Karpas-422 (cell line): ENCODE data around the gene DEAF1. TPM values are rescaled to one million over a fixed set of nuclear protein-coding genes. Genes with fewer than 3 reads are reported as not detected.

Source experiments
- DNase-seq: peaks from one replicate; pipeline ENCODE4 v3.0.0-alpha.2; 2015
- H2AFZ ChIP-seq: fragments of 200-600 bp; sonication (generic); 2 replicates; pipeline ENCODE4 v1.6.1; 2014; ENCODE audit warnings: antibody characterized with exemption, low read length, mixed read lengths
- H3K27ac ChIP-seq: fragments of 200-600 bp; sonication (generic); 2 replicates; pipeline ENCODE4 v1.5.1; 2014; ENCODE audit warnings: mild to moderate bottlenecking, low read length, moderate library complexity
- H3K27me3 ChIP-seq: fragments of 200-600 bp; sonication (generic); 2 replicates; pipeline ENCODE4 v1.6.1; 2014; ENCODE audit warnings: low read length, mixed read lengths
- H3K36me3 ChIP-seq: fragments of 200-600 bp; sonication (generic); 2 replicates; pipeline ENCODE4 v1.6.1; 2014; ENCODE audit warnings: low read length, mixed read lengths; ENCODE audit not compliant: insufficient read depth
- H3K4me1 ChIP-seq: fragments of 200-600 bp; sonication (generic); 2 replicates; pipeline ENCODE4 v1.6.1; 2014; ENCODE audit warnings: mild to moderate bottlenecking, low read length, mixed read lengths
- H3K4me2 ChIP-seq: fragments of 200-600 bp; sonication (generic); 2 replicates; pipeline ENCODE4 v1.6.1; 2014; ENCODE audit warnings: low read length, low read depth, mild to moderate bottlenecking; ENCODE audit not compliant: poor library complexity, severe bottlenecking
- H3K4me3 ChIP-seq: fragments of 200-600 bp; sonication (generic); 2 replicates; pipeline ENCODE4 v1.5.1; 2014; ENCODE audit warnings: mild to moderate bottlenecking, antibody characterized with exemption, low read length, mixed read lengths
- H3K79me2 ChIP-seq: fragments of 200-600 bp; sonication (generic); 2 replicates; pipeline ENCODE4 v1.6.1; 2014; ENCODE audit warnings: mild to moderate bottlenecking, low read length, mixed read lengths
- H3K9ac ChIP-seq: fragments of 200-600 bp; sonication (generic); 2 replicates; pipeline ENCODE4 v1.6.0; 2014; ENCODE audit warnings: low read length
- H3K9me2 ChIP-seq: fragments of 200-600 bp; sonication (generic), shearing (Covaris generic); replicated peaks from 2 replicates; pipeline ENCODE4 v1.6.0; 2014; ENCODE audit warnings: mild to moderate bottlenecking, low read length, moderate library complexity; ENCODE audit not compliant: insufficient read depth
- H3K9me3 ChIP-seq: fragments of 300-700, 200-600 bp; sonication (generic); 2 replicates; pipeline ENCODE4 v1.6.1; 2014; ENCODE audit warnings: low read length, mixed read lengths
- H4K20me1 ChIP-seq: fragments of 200-600 bp; sonication (generic); 2 replicates; pipeline ENCODE4 v1.6.1; 2014; ENCODE audit warnings: mild to moderate bottlenecking, antibody characterized with exemption, low read length, low read depth; ENCODE audit not compliant: insufficient read depth
- total RNA-seq: library from RNA; depleted of rRNA; stranded (reverse); fragments of >200 nt; shearing (Covaris generic); gene quantifications from 2 replicates; pipeline ENCODE4 v1.2.3, GENCODE V29; 2014; ENCODE audit warnings: low replicate concordance

The DEAF1 gene
- total RNA-seq, 1 experiment from 2014 or later: 35.9 TPM

DNA sequence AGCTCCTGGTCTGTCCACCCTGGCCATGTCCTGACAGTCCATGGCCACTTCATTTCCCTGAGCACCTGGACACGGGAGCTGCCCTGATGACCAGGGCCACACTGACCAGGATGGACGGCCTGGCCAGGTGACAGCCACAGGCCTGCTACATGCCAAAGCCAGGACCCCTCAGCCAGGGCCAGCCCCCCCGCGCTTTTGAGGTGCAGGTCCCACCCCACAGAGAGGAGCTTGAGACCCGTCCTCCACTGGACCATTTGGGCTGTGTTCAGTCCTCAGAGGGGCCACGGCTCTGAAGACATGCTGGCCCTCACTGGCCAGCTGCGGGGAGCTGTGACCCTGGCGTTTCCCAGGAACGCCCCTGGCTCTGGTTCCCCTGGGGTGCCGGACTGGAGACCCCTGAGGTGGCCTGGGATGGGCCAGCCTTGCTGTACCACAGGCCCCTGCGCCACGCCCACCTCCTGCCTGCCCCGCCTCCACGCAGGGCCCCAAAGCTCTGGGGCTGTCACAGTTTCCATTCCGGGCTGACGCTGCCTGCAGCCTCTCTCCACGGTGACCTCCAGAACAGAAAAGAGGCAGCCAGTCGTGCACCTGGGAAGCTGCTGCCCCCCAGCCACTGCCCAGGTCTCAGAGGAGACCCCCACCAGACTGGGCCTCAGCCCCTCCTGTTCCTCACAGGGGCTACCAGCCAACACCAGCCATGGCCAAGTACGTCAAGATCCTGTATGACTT, 29.2 kb upstream of the DEAF1 start:
- Histone ChIP-seq H3K4me1 (peaks cover 39% of the 10 kb centered on the region), H3K9me2 (no peaks in the 10 kb centered on the region), H3K27me3 (no peaks in the 10 kb centered on the region), H4K20me1 (peaks cover 11% of the 10 kb centered on the region; the same call in 1 of the 2 replicates), H2AFZ (no peak overlapping the region), H3K4me2 (no peak overlapping the region), H3K79me2 (no peaks in the 10 kb centered on the region), H3K27ac (no peak overlapping the region), H3K9me3 (no peaks in the 10 kb centered on the region), H3K9ac (no peak overlapping the region), H3K4me3 (no peak overlapping the region), H3K36me3 (no peaks in the 10 kb centered on the region)
- peak; percentile 66 for DNase-seq

DNA sequence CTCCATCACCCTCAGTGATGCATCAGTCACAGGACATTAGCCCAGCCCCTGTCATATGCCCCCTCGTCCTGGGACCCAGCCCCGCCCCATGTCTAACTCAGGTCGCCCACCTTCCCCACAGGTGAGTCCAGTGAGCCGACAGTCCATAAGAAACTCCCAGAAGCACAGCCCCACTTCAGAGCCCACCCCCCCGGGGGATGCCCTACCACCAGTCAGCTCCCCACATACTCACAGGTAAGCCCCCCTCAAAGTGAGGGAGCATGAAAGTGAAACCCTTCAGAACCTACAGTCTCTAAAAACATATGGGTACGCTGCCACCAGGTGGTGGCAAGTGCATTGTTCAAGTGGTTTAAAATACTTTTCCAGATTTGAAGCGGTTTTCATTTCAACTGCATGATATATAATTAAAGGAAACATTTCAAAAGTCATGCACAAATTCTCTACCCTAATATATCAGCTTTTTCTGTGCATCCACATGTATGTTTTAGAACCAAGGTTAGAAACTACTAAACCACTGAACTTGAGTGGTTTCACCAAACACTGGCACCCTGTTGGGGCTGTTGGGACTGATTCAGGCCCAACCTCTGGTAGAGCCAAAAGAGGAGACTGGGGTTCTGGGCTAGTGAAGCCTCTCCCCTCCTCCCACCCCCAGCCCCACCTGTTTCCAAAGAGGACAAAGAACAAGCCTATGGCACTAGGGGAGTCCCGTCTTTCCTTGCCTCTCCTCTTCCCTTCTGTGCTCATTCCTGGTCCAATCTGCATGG, 28.3 kb upstream of the DEAF1 start:
- no peaks in the 10 kb centered on the region for H3K36me3 ChIP-seq
- H3K9me2 ChIP-seq: no peaks in the 10 kb centered on the region
- peak overlapping the region; percentile 21 for H3K4me2 ChIP-seq
- H3K79me2 ChIP-seq: no peaks in the 10 kb centered on the region
- peaks cover 36% of the 10 kb centered on the region for H3K4me1 ChIP-seq
- DNase-seq: peak; percentile 83
- no peak overlapping the region for H3K9ac ChIP-seq
- H3K4me3 ChIP-seq: no peak overlapping the region
- H2AFZ ChIP-seq: no peak overlapping the region
- H3K9me3 ChIP-seq: no peaks in the 10 kb centered on the region
- no peaks in the 10 kb centered on the region for H3K27me3 ChIP-seq
- peaks cover 11% of the 10 kb centered on the region; the same call in 1 of the 2 replicates for H4K20me1 ChIP-seq
- H3K27ac ChIP-seq: no peak overlapping the region

DNA sequence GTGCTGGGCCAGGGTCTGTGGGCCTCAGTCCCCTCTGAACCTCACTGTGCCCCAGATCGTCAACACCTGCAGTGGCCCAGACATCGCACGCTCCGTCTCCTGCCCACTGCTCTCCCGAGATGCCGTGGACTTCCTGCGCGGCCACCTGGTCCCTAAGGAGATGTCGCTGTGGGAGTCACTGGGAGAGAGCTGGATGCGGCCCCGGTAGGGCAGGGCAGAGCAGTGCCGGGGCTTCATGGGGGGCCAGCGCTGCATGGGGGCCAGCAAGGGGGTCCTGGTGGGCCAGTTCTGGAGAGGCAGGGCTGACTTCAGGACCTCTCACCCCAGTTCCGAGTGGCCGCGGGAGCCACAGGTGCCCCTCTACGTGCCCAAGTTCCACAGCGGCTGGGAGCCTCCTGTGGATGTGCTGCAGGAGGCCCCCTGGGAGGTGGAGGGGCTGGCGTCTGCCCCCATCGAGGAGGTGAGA, 27.4 kb upstream of the DEAF1 start:
- H3K79me2 ChIP-seq: no peaks in the 10 kb centered on the region
- H3K36me3 ChIP-seq: no peaks in the 10 kb centered on the region
- H3K4me3 ChIP-seq: no peak overlapping the region
- H3K27ac ChIP-seq: no peak overlapping the region
- no peak overlapping the region for H3K9ac ChIP-seq
- H4K20me1 ChIP-seq: peaks cover 8% of the 10 kb centered on the region; the same call in 1 of the 2 replicates
- peaks cover 36% of the 10 kb centered on the region for H3K4me1 ChIP-seq
- no peak for DNase-seq
- no peaks in the 10 kb centered on the region for H3K9me3 ChIP-seq
- no peak overlapping the region for H2AFZ ChIP-seq
- H3K27me3 ChIP-seq: no peaks in the 10 kb centered on the region
- H3K4me2 ChIP-seq: peak overlapping the region; percentile 39
- no peaks in the 10 kb centered on the region for H3K9me2 ChIP-seq

DNA sequence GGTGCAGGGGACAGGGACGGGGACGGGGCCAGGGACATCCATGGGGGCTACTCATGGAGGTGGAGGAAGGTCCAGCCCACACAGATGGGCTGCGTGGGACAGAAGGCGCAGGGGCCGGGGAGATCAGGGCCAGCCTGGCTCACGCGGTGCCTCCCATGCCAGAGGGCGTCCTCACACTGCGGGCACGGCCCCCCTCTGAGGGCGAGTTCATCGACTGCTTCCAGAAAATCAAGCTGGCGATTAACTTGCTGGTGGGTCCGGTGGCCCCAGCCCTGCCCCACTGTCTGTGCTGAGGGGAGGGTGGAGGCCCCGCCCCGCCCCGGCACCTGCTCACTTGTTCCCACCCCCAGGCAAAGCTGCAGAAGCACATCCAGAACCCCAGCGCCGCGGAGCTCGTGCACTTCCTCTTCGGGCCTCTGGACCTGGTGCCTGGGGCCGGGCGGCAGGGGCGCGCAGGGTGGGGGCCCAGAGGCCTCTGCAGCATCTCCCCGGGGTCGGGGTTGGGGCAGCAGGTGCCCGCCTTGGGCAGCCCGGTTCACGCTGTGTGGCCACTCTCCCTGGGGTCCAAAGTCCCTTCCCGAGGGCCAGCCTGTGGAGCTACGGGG, 26.8 kb upstream of the DEAF1 start:
- H4K20me1 ChIP-seq: peaks cover 8% of the 10 kb centered on the region; the same call in 1 of the 2 replicates
- no peak overlapping the region for H3K9ac ChIP-seq
- peak overlapping the region; percentile 39 for H3K4me2 ChIP-seq
- no peaks in the 10 kb centered on the region for H3K27me3 ChIP-seq
- peak; percentile 85 for DNase-seq
- no peaks in the 10 kb centered on the region for H3K9me3 ChIP-seq
- no peaks in the 10 kb centered on the region for H3K36me3 ChIP-seq
- no peaks in the 10 kb centered on the region for H3K79me2 ChIP-seq
- H3K27ac ChIP-seq: no peak overlapping the region
- H3K4me3 ChIP-seq: no peak overlapping the region
- H2AFZ ChIP-seq: no peak overlapping the region
- peaks cover 36% of the 10 kb centered on the region for H3K4me1 ChIP-seq
- no peaks in the 10 kb centered on the region for H3K9me2 ChIP-seq

DNA sequence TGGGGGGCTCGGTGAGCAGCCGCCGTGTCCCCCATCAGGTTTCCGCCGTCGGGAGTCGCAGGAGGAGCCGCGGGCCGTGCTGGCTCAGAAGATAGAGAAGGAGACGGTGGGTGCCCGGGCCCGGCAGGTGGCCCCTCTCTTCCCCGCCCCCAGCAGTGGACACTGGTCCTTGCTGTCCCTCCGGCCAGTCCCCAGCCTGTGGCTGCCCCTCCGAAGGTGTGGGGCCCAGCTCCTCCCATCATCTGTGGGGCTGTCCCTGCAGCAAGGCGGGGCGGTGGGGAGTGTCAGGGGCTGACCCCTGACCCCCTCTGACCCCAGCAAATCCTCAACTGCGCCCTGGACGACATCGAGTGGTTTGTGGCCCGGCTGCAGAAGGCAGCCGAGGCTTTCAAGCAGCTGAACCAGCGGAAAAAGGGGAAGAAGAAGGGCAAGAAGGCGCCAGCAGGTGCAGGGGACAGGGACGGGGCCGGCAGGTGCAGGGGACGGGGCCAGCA, 26.3 kb upstream of the DEAF1 start:
- no peaks in the 10 kb centered on the region for H3K9me2 ChIP-seq
- H3K27ac ChIP-seq: no peak overlapping the region
- DNase-seq: peak; percentile 55
- no peak overlapping the region for H2AFZ ChIP-seq
- no peak overlapping the region for H3K9ac ChIP-seq
- H3K9me3 ChIP-seq: no peaks in the 10 kb centered on the region
- H3K36me3 ChIP-seq: no peaks in the 10 kb centered on the region
- H3K79me2 ChIP-seq: no peaks in the 10 kb centered on the region
- peak overlapping the region; percentile 39 for H3K4me2 ChIP-seq
- no peak overlapping the region for H3K4me3 ChIP-seq
- peaks cover 8% of the 10 kb centered on the region; the same call in 1 of the 2 replicates for H4K20me1 ChIP-seq
- H3K27me3 ChIP-seq: no peaks in the 10 kb centered on the region
- peaks cover 30% of the 10 kb centered on the region for H3K4me1 ChIP-seq

DNA sequence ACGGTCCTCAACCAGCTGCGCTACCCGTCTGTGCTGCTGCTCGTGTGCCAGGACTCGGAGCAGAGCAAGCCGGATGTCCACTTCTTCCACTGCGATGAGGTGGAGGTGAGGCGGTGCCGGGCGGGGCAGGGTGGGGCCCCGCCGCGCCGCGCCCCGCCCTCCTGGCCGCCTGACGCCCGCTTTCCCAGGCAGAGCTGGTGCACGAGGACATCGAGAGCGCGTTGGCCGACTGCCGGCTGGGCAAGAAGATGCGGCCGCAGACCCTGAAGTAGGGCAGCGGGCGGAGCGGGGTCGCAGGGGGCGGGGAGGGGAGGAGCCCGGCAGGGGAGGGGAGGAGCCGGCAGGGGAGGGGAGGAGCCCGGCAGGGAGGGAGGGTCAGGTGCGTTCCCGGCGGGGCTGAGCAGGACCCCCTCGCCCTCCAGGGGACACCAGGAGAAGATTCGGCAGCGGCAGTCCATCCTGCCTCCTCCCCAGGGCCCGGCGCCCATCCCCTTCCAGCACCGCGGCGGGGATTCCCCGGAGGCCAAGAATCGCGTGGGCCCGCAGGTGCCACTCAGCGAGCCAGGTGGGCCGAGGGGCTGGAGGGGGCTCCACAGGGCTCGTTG, 25.7 kb upstream of the DEAF1 start:
- Histone ChIP-seq H3K4me2 (no peak overlapping the region), H3K79me2 (no peaks in the 10 kb centered on the region), H3K36me3 (no peaks in the 10 kb centered on the region), H3K9me3 (no peaks in the 10 kb centered on the region), H3K9ac (no peak overlapping the region), H3K4me1 (peaks cover 25% of the 10 kb centered on the region), H4K20me1 (peaks cover 8% of the 10 kb centered on the region; the same call in 1 of the 2 replicates), H3K27ac (no peak overlapping the region), H2AFZ (no peak overlapping the region), H3K27me3 (no peaks in the 10 kb centered on the region), H3K9me2 (no peaks in the 10 kb centered on the region), H3K4me3 (no peak overlapping the region)
- DNase-seq: no peak

DNA sequence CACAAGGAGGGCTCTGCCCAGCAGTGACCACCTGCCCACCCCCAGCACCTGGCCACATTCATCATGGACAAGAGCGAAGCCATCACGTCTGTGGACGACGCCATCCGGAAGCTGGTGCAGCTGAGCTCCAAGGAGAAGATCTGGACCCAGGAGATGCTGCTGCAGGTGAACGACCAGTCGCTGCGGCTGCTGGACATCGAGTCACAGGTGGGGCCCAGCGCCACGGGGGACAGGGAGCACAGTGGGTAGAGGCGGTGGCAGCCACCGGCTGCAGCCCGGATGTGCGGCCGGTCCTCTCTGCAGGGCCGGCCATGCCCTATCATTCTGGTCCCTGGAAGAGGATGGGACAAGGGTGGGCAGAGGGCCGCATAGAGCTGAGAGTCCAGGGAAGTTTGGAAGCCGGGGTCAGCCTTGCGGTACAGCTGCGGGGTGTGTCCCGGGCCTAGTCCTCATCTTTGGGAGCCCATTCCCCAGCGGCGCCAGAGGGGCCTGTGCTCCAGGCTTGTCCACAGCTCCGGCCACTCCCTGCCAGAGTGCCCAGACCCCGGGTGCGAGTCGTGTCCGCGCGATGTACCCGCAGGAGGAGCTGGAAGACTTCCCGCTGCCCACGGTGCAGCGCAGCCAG, 25.1 kb upstream of the DEAF1 start:
- Histone ChIP-seq H3K4me2 (no peak overlapping the region), H4K20me1 (peaks cover 8% of the 10 kb centered on the region; the same call in 1 of the 2 replicates), H2AFZ (no peak overlapping the region), H3K9ac (no peak overlapping the region), H3K27ac (no peak overlapping the region), H3K27me3 (no peaks in the 10 kb centered on the region), H3K4me1 (peaks cover 21% of the 10 kb centered on the region), H3K36me3 (no peaks in the 10 kb centered on the region), H3K9me3 (no peaks in the 10 kb centered on the region), H3K79me2 (no peaks in the 10 kb centered on the region), H3K4me3 (no peak overlapping the region), H3K9me2 (no peaks in the 10 kb centered on the region)
- no peak for DNase-seq
